SK-N-SH (cell line): ENCODE data around the gene SMARCD2. TPM values are rescaled to one million over a fixed set of nuclear protein-coding genes. Genes with fewer than 3 reads are reported as not detected.
"Not testable (repeated sequence)": the region's sequence is repeated elsewhere in the genome, so short reads cannot be mapped to it uniquely, and the experiment has no call there.

ENCODE experiments used
- CTCF ChIA-PET: fragments of 300-600, 350-600 bp; formaldehyde crosslinking; extraction: SDS; loops from one replicate; lab custom pipeline; 2021; lab: Yijun Ruan, JAX
- POLR2A ChIA-PET: fragments of 350-600 bp; sonication (Branson Sonifier 250); formaldehyde crosslinking; extraction: SDS; loops from one replicate; lab custom pipeline; 2020; ENCODE audit warnings: antibody characterized with exemption, inconsistent platforms; lab: Yijun Ruan, JAX
- DNase-seq: peaks from one replicate; pipeline ENCODE4 v3.0.0; 2012
- H2AFZ ChIP-seq: fragments of 200-600 bp; sonication (generic); 2 replicates; pipeline ENCODE4 v1.8.1; 2016; ENCODE audit warnings: antibody characterized with exemption, mild to moderate bottlenecking, low read depth
- H3F3A ChIP-seq: fragments of 200-600 bp; sonication (generic); replicated peaks from 2 replicates; pipeline ENCODE3; 2016; ENCODE audit warnings: antibody characterized with exemption, mild to moderate bottlenecking; ENCODE audit not compliant: insufficient read depth
- H3K27ac ChIP-seq, 2 experiments: fragments of 200-500 bp in 1 of 2; fragments of 200-600 bp in 1 of 2; sonication (Bioruptor generic) in 1 of 2; sonication (generic), shearing (Covaris generic) in 1 of 2; 2 replicates each; pipeline versions ENCODE4 v1.5.1 to v1.6.1; 2014 to 2016; ENCODE audit warnings: low read depth in 2 of 2, inconsistent platforms in 1 of 2, low read length in 1 of 2, mild to moderate bottlenecking in 1 of 2, mixed read lengths in 1 of 2
- H3K27me3 ChIP-seq: fragments of 200-600 bp; sonication (generic), shearing (Covaris generic); 2 replicates; pipeline ENCODE4 v1.6.1; 2016; ENCODE audit warnings: mixed run types; ENCODE audit not compliant: insufficient read depth
- H3K36me3 ChIP-seq, 2 experiments: fragments of 200-500 bp in 1 of 2; fragments of 200-600 bp in 1 of 2; sonication (Bioruptor generic) in 1 of 2; sonication (generic) in 1 of 2; replicated peaks in 1 of 2; 2 replicates each; pipeline versions ENCODE3 to v1.5.1; 2014 to 2016; ENCODE audit warnings: low read length in 1 of 2, mild to moderate bottlenecking in 1 of 2; ENCODE audit not compliant: insufficient read depth in 2 of 2, control insufficient read depth in 1 of 2
- H3K4me1 ChIP-seq, 2 experiments: fragments of 200-500 bp in 1 of 2; fragments of 200-600 bp in 1 of 2; sonication (Bioruptor generic) in 1 of 2; sonication (generic), shearing (Covaris generic) in 1 of 2; 2 replicates each; pipeline versions ENCODE4 v1.5.1 to v1.6.1; 2014 to 2016; ENCODE audit warnings: low read depth in 1 of 2, low read length in 1 of 2, mixed run types in 1 of 2; ENCODE audit not compliant: insufficient read depth in 2 of 2, control insufficient read depth in 1 of 2
- H3K4me2 ChIP-seq: fragments of 200-600 bp; sonication (generic), shearing (Covaris generic); 2 replicates; pipeline ENCODE4 v1.6.1; 2017; ENCODE audit warnings: mixed run types
- H3K4me3 ChIP-seq, 2 experiments: fragments of 200-500 bp in 1 of 2; fragments of 200-600 bp in 1 of 2; sonication (Bioruptor generic) in 1 of 2; sonication (generic), shearing (Covaris generic) in 1 of 2; 2 replicates each; pipeline versions ENCODE4 v1.5.1 to v1.8.1; 2014 to 2016; ENCODE audit warnings: low read depth in 2 of 2, inconsistent platforms in 1 of 2, low read length in 1 of 2, mild to moderate bottlenecking in 1 of 2, mixed read lengths in 1 of 2, moderate library complexity in 1 of 2
- H3K79me2 ChIP-seq: fragments of 200-600 bp; sonication (generic); 2 replicates; pipeline ENCODE4 v1.8.1; 2017; ENCODE audit warnings: mild to moderate bottlenecking; ENCODE audit not compliant: insufficient read depth
- H3K9ac ChIP-seq: fragments of 200-600 bp; sonication (generic); 2 replicates; pipeline ENCODE4 v1.6.1; 2017; ENCODE audit warnings: mixed run types
- H3K9me2 ChIP-seq: fragments of 200-600 bp; sonication (generic); 2 replicates; pipeline ENCODE4 v1.6.1; 2017; ENCODE audit warnings: mixed run types
- H3K9me3 ChIP-seq: fragments of 200-600 bp; sonication (generic); 2 replicates; pipeline ENCODE4 v1.6.1; 2017; ENCODE audit warnings: mixed run types, mild to moderate bottlenecking, moderate library complexity
- H4K20me1 ChIP-seq: fragments of 200-600 bp; sonication (generic); 2 replicates; pipeline ENCODE4 v1.6.1; 2017; ENCODE audit warnings: mild to moderate bottlenecking, mixed run types; ENCODE audit not compliant: insufficient read depth
- CHD2 ChIP-seq: fragments of 150-350 bp; IDR thresholded peaks from 2 replicates; pipeline ENCODE4 v1.6.1; 2018; ENCODE audit warnings: low read length; ENCODE audit not compliant: partially characterized antibody
- ELF1 ChIP-seq: IDR thresholded peaks from 2 replicates; pipeline ENCODE4 v1.4.0; 2012
- FOSL2 ChIP-seq: IDR thresholded peaks from 2 replicates; pipeline ENCODE4 v1.4.0; 2012; ENCODE audit warnings: low read depth, mild to moderate bottlenecking, moderate library complexity, borderline replicate concordance
- FOXM1 ChIP-seq: IDR thresholded peaks from 2 replicates; pipeline ENCODE4 v1.4.0; 2012; ENCODE audit warnings: low read depth, mild to moderate bottlenecking
- GATA2 ChIP-seq: sonication (generic); formaldehyde crosslinking; IDR thresholded peaks from 2 replicates; pipeline ENCODE4 v1.5.0; 2020; ENCODE audit warnings: mild to moderate bottlenecking, missing genetic modification reagents
- JUND ChIP-seq: IDR thresholded peaks from 2 replicates; pipeline ENCODE4 v1.4.0; 2012
- MAX ChIP-seq: IDR thresholded peaks from 2 replicates; pipeline ENCODE4 v1.4.0; 2012; ENCODE audit warnings: low read depth
- MEF2A ChIP-seq: IDR thresholded peaks from 2 replicates; pipeline ENCODE4 v1.4.0; 2012; ENCODE audit warnings: low read depth, borderline replicate concordance
- NFIC ChIP-seq: IDR thresholded peaks from 2 replicates; pipeline ENCODE4 v1.4.0; 2012; ENCODE audit warnings: borderline replicate concordance
- RCOR1 ChIP-seq: fragments of 150-350 bp; IDR thresholded peaks from 2 replicates; pipeline ENCODE4 v1.6.1; 2017; ENCODE audit warnings: antibody characterized with exemption, low read length
- RFX5 ChIP-seq: IDR thresholded peaks from 2 replicates; pipeline ENCODE4 v1.6.1; 2012; ENCODE audit warnings: mild to moderate bottlenecking, improper control_type of control experiment, low read length
- SMC3 ChIP-seq: IDR thresholded peaks from 2 replicates; pipeline ENCODE4 v1.6.1; 2012; ENCODE audit warnings: low read depth, low read length, improper control_type of control experiment
- TAF1 ChIP-seq: IDR thresholded peaks from 2 replicates; pipeline ENCODE4 v1.6.1; 2012; ENCODE audit warnings: low read depth, mild to moderate bottlenecking, low read length, moderate library complexity, borderline replicate concordance
- TCF12 ChIP-seq: IDR thresholded peaks from 2 replicates; pipeline ENCODE4 v1.4.0; 2012
- TEAD4 ChIP-seq: IDR thresholded peaks from 2 replicates; pipeline ENCODE4 v1.4.0; 2012; ENCODE audit warnings: mild to moderate bottlenecking, borderline replicate concordance; ENCODE audit not compliant: insufficient read depth
- ZBTB33 ChIP-seq: IDR thresholded peaks from 2 replicates; pipeline ENCODE4 v1.4.0; 2012; ENCODE audit warnings: low read depth, borderline replicate concordance
- WGBS: methylation state at CpG from one replicate; pipeline ENCODE4 v1.1.6; 2017; ENCODE audit warnings: low lambda C conversion rate; 5-methylcytosine and 5-hydroxymethylcytosine counted together
- polyA plus RNA-seq, 3 experiments: library from polyadenylated mRNA; depleted of rRNA; stranded (reverse); fragments of >200 nt; gene quantifications; 2 replicates each; pipeline ENCODE4 v1.2.3, GENCODE V29; 2012
- TF ChIP-seq, protein P1 (sequence below): IDR thresholded peaks from 2 replicates; pipeline ENCODE4; 2012
- TF ChIP-seq, protein P2 (sequence below): fragments of 200-600 bp; sonication (generic); IDR thresholded peaks from 2 replicates; pipeline ENCODE4 v1.6.1; 2017; ENCODE audit warnings: antibody characterized with exemption, mild to moderate bottlenecking, moderate library complexity
- TF ChIP-seq, protein P3 (sequence below): fragments of 150-350 bp; IDR thresholded peaks from 2 replicates; pipeline ENCODE4 v1.6.1; 2016; ENCODE audit warnings: mild to moderate bottlenecking, low read depth, low read length
- TF ChIP-seq, protein P4 (sequence below): IDR thresholded peaks from 2 replicates; pipeline ENCODE4 v1.4.0; 2012; ENCODE audit warnings: low read depth, borderline replicate concordance

The SMARCD2 gene
- polyA plus RNA-seq, 1 of the 3 experiments (the other 2 are of a cell fraction): 89.1 TPM

DNA sequence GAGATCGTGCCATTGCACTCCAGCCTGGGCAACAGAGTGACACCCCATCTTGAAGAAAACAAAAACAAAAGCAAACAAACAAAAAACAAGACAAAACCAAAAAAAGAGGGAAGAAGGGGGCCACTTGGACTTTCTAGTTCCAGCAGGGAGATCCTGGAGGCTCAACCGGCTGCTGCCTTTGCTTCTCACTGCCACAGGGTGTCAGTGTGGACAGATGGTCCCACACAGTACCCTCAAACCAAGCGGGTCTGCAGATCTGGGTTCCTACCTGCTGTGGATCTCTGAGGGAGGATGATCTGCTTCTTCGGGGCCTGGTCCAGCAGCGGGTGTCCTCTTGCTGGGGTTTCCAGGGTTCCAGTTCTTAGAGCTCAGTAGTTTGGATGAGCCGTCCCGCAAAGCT is 24.1 kb upstream of the SMARCD2 start:
- H3K27me3 ChIP-seq, H3F3A ChIP-seq, H3K27ac ChIP-seq, H3K4me1 ChIP-seq, H3K79me2 ChIP-seq, H4K20me1 ChIP-seq, H3K4me2 ChIP-seq, H3K36me3 ChIP-seq, H3K4me3 ChIP-seq, POLR2A ChIA-PET, DNase-seq, H2AFZ ChIP-seq, H3K9me3 ChIP-seq, H3K9ac ChIP-seq, H3K9me2 ChIP-seq: not testable (repeated sequence)
- CTCF ChIA-PET: interaction anchor here (0.7 to 4.7 kb wide), 41 partner anchors 12 to 488 kb away, joined by 3 to 50 read pairs (median 5); partner anchors contain the start of genes CSHL1, DCAF7, GH1 and GH2
- 85% methylated on average over 4 of the region's 7 CpGs for WGBS

DNA sequence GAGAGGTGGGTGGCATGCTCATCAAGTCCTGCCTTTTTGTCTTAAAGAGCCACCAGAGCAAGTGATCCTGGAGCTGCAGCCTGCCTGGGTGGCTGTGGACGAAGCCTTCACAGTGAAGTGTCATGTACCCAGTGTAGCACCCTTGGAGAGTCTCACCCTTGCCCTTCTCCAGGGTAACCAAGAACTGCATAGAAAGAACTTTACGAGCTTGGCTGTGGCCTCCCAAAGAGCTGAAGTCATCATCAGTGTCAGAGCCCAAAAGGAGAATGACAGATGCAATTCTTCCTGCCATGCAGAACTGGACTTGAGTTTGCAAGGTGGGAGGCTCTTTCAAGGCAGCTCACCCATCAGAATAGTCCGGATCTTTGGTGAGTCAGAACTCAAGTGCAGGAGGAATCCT is 16.8 kb upstream of the SMARCD2 start:
- no peaks in the 10 kb centered on the region for H3K9me2 ChIP-seq
- H3K9ac ChIP-seq: no peak overlapping the region
- no peak overlapping the region for H3K4me3 ChIP-seq
- peaks cover 31% of the 10 kb centered on the region for H3K27me3 ChIP-seq
- no peak overlapping the region for H2AFZ ChIP-seq
- DNase-seq: no peak
- no peaks in the 10 kb centered on the region for H3K9me3 ChIP-seq
- H3K36me3 ChIP-seq: no peaks in the 10 kb centered on the region
- ChIA-PET CTCF (interaction anchor here (0.8 to 4.6 kb wide), 12 partner anchors 11 to 434 kb away, joined by 3 to 20 read pairs (median 5); partner anchors contain the start of genes GH2 and SMARCD2), POLR2A (no interaction called here)
- no peak overlapping the region for H3K4me2 ChIP-seq
- no peaks in the 10 kb centered on the region for H3F3A ChIP-seq
- no peaks in the 10 kb centered on the region for H3K79me2 ChIP-seq
- no peak overlapping the region for H3K27ac ChIP-seq
- WGBS: 38% methylated on average over 3 of the region's 3 CpGs
- H4K20me1 ChIP-seq: no peaks in the 10 kb centered on the region
- TF ChIP-seq, protein P1, sequence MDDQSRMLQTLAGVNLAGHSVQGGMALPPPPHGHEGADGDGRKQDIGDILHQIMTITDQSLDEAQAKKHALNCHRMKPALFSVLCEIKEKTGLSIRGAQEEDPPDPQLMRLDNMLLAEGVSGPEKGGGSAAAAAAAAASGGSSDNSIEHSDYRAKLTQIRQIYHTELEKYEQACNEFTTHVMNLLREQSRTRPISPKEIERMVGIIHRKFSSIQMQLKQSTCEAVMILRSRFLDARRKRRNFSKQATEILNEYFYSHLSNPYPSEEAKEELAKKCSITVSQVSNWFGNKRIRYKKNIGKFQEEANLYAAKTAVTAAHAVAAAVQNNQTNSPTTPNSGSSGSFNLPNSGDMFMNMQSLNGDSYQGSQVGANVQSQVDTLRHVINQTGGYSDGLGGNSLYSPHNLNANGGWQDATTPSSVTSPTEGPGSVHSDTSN: no peak
- TF ChIP-seq, protein P2, sequence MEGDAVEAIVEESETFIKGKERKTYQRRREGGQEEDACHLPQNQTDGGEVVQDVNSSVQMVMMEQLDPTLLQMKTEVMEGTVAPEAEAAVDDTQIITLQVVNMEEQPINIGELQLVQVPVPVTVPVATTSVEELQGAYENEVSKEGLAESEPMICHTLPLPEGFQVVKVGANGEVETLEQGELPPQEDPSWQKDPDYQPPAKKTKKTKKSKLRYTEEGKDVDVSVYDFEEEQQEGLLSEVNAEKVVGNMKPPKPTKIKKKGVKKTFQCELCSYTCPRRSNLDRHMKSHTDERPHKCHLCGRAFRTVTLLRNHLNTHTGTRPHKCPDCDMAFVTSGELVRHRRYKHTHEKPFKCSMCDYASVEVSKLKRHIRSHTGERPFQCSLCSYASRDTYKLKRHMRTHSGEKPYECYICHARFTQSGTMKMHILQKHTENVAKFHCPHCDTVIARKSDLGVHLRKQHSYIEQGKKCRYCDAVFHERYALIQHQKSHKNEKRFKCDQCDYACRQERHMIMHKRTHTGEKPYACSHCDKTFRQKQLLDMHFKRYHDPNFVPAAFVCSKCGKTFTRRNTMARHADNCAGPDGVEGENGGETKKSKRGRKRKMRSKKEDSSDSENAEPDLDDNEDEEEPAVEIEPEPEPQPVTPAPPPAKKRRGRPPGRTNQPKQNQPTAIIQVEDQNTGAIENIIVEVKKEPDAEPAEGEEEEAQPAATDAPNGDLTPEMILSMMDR: no peak
- TF ChIP-seq, protein P3, sequence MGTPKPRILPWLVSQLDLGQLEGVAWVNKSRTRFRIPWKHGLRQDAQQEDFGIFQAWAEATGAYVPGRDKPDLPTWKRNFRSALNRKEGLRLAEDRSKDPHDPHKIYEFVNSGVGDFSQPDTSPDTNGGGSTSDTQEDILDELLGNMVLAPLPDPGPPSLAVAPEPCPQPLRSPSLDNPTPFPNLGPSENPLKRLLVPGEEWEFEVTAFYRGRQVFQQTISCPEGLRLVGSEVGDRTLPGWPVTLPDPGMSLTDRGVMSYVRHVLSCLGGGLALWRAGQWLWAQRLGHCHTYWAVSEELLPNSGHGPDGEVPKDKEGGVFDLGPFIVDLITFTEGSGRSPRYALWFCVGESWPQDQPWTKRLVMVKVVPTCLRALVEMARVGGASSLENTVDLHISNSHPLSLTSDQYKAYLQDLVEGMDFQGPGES: no peak
- TF ChIP-seq FOSL2 (no peak), RCOR1 (no peak), TCF12 (no peak), SMC3 (no peak), MAX (no peak), CHD2 (no peak), NFIC (no peak), FOXM1 (no peak), ZBTB33 (no peak), TEAD4 (no peak), GATA2 (CRISPR knock-in tag) (no peak), MEF2A (no peak), JUND (no peak), RFX5 (no peak), ELF1 (no peak), TAF1 (no peak)
- TF ChIP-seq, protein P4, sequence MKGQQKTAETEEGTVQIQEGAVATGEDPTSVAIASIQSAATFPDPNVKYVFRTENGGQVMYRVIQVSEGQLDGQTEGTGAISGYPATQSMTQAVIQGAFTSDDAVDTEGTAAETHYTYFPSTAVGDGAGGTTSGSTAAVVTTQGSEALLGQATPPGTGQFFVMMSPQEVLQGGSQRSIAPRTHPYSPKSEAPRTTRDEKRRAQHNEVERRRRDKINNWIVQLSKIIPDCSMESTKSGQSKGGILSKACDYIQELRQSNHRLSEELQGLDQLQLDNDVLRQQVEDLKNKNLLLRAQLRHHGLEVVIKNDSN: no peak
- H3K4me1 ChIP-seq: no peaks in the 10 kb centered on the region
